HepG2 (cell line): ENCODE data around the gene TIMELESS. TPM values are rescaled to one million over a fixed set of nuclear protein-coding genes. Genes with fewer than 3 reads are reported as not detected.
A peak's percentile ranks its signal among the peaks of the same experiment; 100 is the strongest.

ENCODE experiments used
- ATAC-seq: fragments of 200-7000 bp; cut with Tn5 transposase; 3 replicates; pipeline ENCODE4 v1.9.1; 2020; ENCODE audit warnings: mild to moderate bottlenecking, moderate library complexity
- BruUV-seq: library from RNA; stranded (reverse); fragments of 400-500 nt; replicated peaks from 2 replicates; lab custom pipeline; 2021; lab: Mats Ljungman, UMichigan
- CTCF ChIA-PET: fragments of 300-600 bp; formaldehyde crosslinking; extraction: SDS; loops from one replicate; lab custom pipeline; 2021; ENCODE audit warnings: low total read pairs, inconsistent platforms, low intra/inter-chr PET ratio; lab: Yijun Ruan, JAX
- POLR2A ChIA-PET: fragments of 350-600 bp; sonication (Branson Sonifier 250); formaldehyde crosslinking; loops from one replicate; lab custom pipeline; 2020; ENCODE audit warnings: antibody characterized with exemption, inconsistent platforms; lab: Yijun Ruan, JAX
- DNase-seq: peaks from one replicate; pipeline ENCODE4 v3.0.0-alpha.2; 2015; ENCODE audit warnings: low spot score
- FAIRE-seq: peaks from 3 replicates; lab custom pipeline; 2011; peaks lifted over from hg19 to GRCh38; lab: Jason Lieb, UNC
- H2AFZ ChIP-seq: one replicate; pipeline ENCODE4 v1.6.1; 2011; ENCODE audit warnings: low read length, inconsistent platforms
- H3K27ac ChIP-seq: fragments of 300-600 bp; 3 replicates; pipeline ENCODE4 v1.8.0; 2011; ENCODE audit warnings: mixed run types, mild to moderate bottlenecking, mixed read lengths, low read length, inconsistent platforms; ENCODE audit not compliant: insufficient read depth; ENCODE audit errors: extremely low read length
- H3K27me3 ChIP-seq, 2 experiments: fragments of 200-600 bp in 1 of 2; 2 replicates in 1 of 2; 3 replicates in 1 of 2; pipeline versions ENCODE4 v1.6.0 to v1.8.0; 2011; ENCODE audit warnings: low read length in 2 of 2, mild to moderate bottlenecking in 2 of 2, moderate library complexity in 2 of 2, inconsistent platforms in 1 of 2; ENCODE audit not compliant: insufficient read depth in 2 of 2, control insufficient read depth in 1 of 2
- H3K36me3 ChIP-seq, 2 experiments: fragments of 200-600 bp in 1 of 2; replicated peaks in 1 of 2; 2 replicates in 1 of 2; 3 replicates in 1 of 2; pipeline versions ENCODE4 v1.5.1 to v1.8.0; 2011; ENCODE audit warnings: low read length in 2 of 2, inconsistent platforms in 1 of 2; ENCODE audit not compliant: insufficient read depth in 2 of 2, control insufficient read depth in 1 of 2
- H3K4me1 ChIP-seq: 2 replicates; pipeline ENCODE4 v1.5.1; 2012; ENCODE audit warnings: low read length, inconsistent platforms; ENCODE audit not compliant: insufficient read depth
- H3K4me2 ChIP-seq: 2 replicates; pipeline ENCODE4 v1.6.0; 2011; ENCODE audit warnings: low read depth, low read length, inconsistent platforms
- H3K4me3 ChIP-seq, 3 experiments: fragments of 200-600 bp in 1 of 3; sonication (generic), shearing (Covaris generic) in 1 of 3; replicated peaks in 1 of 3; 2 replicates each; pipeline ENCODE4 v1.5.1; 2011 to 2016; ENCODE audit warnings: low read length in 3 of 3, inconsistent platforms in 2 of 3, low read depth in 2 of 3, mild to moderate bottlenecking in 2 of 3, control low read depth in 1 of 3, mixed read lengths in 1 of 3; ENCODE audit not compliant: insufficient read depth in 1 of 3
- H3K79me2 ChIP-seq: one replicate; pipeline ENCODE4 v1.6.1; 2011; ENCODE audit warnings: low read length, inconsistent platforms; ENCODE audit not compliant: insufficient read depth
- H3K9ac ChIP-seq: 2 replicates; pipeline ENCODE4 v1.6.0; 2011; ENCODE audit warnings: mild to moderate bottlenecking, low read depth, low read length, inconsistent platforms; ENCODE audit not compliant: insufficient read depth
- H3K9me3 ChIP-seq: 2 replicates; pipeline ENCODE4 v1.5.1; 2012; ENCODE audit warnings: mild to moderate bottlenecking, low read length
- H4K20me1 ChIP-seq: 2 replicates; pipeline ENCODE4 v1.6.0; 2011; ENCODE audit warnings: inconsistent platforms, mild to moderate bottlenecking, low read length, moderate library complexity; ENCODE audit not compliant: insufficient read depth
- CEBPB ChIP-seq: IDR thresholded peaks from 2 replicates; pipeline ENCODE4 v1.6.1; 2011; ENCODE audit warnings: low read depth, low read length, improper control_type of control experiment, borderline replicate concordance
- CEBPG ChIP-seq: IDR thresholded peaks from 2 replicates; pipeline ENCODE4 v1.6.1; 2016
- ESRRA ChIP-seq: sonication (generic); formaldehyde crosslinking; IDR thresholded peaks from 2 replicates; pipeline ENCODE4 v1.5.1; 2020; ENCODE audit warnings: mild to moderate bottlenecking, low read depth, missing genetic modification reagents
- REPIN1 ChIP-seq: sonication (generic); formaldehyde crosslinking; IDR thresholded peaks from 2 replicates; pipeline ENCODE4 v1.8.0; 2022; ENCODE audit warnings: missing genetic modification reagents, low read depth, mild to moderate bottlenecking, borderline replicate concordance
- ZFP36L1 ChIP-seq: sonication (generic); formaldehyde crosslinking; IDR thresholded peaks from 2 replicates; pipeline ENCODE4 v1.8.0; 2022; ENCODE audit warnings: mild to moderate bottlenecking, missing genetic modification reagents, moderate library complexity
- ZMYM4 ChIP-seq: sonication (generic); formaldehyde crosslinking; IDR thresholded peaks from 2 replicates; pipeline ENCODE4 v1.8.1; 2023; ENCODE audit warnings: mild to moderate bottlenecking, missing genetic modification reagents
- ZNF749 ChIP-seq: sonication (generic); formaldehyde crosslinking; IDR thresholded peaks from 2 replicates; pipeline ENCODE4 v1.8.0; 2022; ENCODE audit warnings: mild to moderate bottlenecking, missing genetic modification reagents, moderate library complexity, borderline replicate concordance
- ZSCAN31 ChIP-seq: sonication (generic); formaldehyde crosslinking; IDR thresholded peaks from 2 replicates; pipeline ENCODE4 v1.5.0; 2020; ENCODE audit warnings: low read depth, mild to moderate bottlenecking, missing genetic modification reagents
- WGBS: methylation state at CpG from one replicate; pipeline ENCODE4 v1.1.6; 2017; ENCODE audit warnings: low lambda C conversion rate; 5-methylcytosine and 5-hydroxymethylcytosine counted together
- in situ Hi-C: cut with HindIII; loops from 2 replicates; pipeline ENCODE4 v1.10.0; 2017; ENCODE audit warnings: low pct_unique_long_range_greater_than_20kb; ENCODE audit not compliant: extremely low pct_ligation_motif_present
- intact Hi-C: fragments of 100-400 bp; cut with micrococcal nuclease; formaldehyde crosslinking; loops from one replicate; pipeline ENCODE4 v1.10.0; 2022; ENCODE audit not compliant: unreplicated experiment
- polyA plus RNA-seq, 8 experiments: library from polyadenylated mRNA; depleted of rRNA in 3 of 8; stranded (reverse) in 7 of 8; unstranded in 1 of 8; fragments of >200 nt; fragmentation: Illumina TruSeq in 4 of 8; extraction: Trizol in 4 of 8; gene quantifications; 2 replicates each; pipeline versions ENCODE4 v1.2.1 to v1.2.3, GENCODE V29; 2011 to 2016; ENCODE audit warnings: low read depth in 4 of 8, missing spikeins in 1 of 8, mixed read lengths in 1 of 8; ENCODE audit not compliant: insufficient read depth in 1 of 8
- total RNA-seq, 5 experiments: library from RNA; depleted of rRNA; stranded (reverse); fragments of >200 nt; fragmentation: Illumina TruSeq; extraction: Trizol; gene quantifications; 2 replicates each; pipeline ENCODE4 v1.2.3, GENCODE V29; 2016; ENCODE audit warnings: low read depth in 1 of 5
- TF ChIP-seq, protein P1 (sequence below): sonication (generic); formaldehyde crosslinking; IDR thresholded peaks from 2 replicates; pipeline ENCODE4 v1.8.1; 2023; ENCODE audit warnings: mild to moderate bottlenecking, missing genetic modification reagents
- TF ChIP-seq, protein P2 (sequence below): sonication (generic); formaldehyde crosslinking; IDR thresholded peaks from 2 replicates; pipeline ENCODE4 v1.9.0; 2021; ENCODE audit warnings: mild to moderate bottlenecking, missing genetic modification reagents

Gene TIMELESS
- total and polyA plus RNA-seq, 2 of the 13 experiments (the other 11 are each of a cell fraction or from before 2014, with no cell fraction given): 4.0 to 20.3 TPM

GRCh38 chr12:56420411-56420810, 28.8 kb downstream of the TIMELESS start:
- CTCF ChIA-PET: no interaction called here
- intact Hi-C loops (no loop called here), in situ Hi-C loops (no loop called here)
- Histone ChIP-seq H3K9me3 (no peaks in the 10 kb centered on the region), H2AFZ (no peak overlapping the region), H3K27me3 (no peaks in the 10 kb centered on the region), H3K4me2 (no peak overlapping the region), H3K4me1 (no peaks in the 10 kb centered on the region), H3K36me3 (peaks cover 11 to 69% of the 10 kb centered on the region in 2 experiments), H3K79me2 (no peaks in the 10 kb centered on the region), H3K9ac (no peak overlapping the region), H4K20me1 (no peaks in the 10 kb centered on the region), H3K4me3 (no peak overlapping the region), H3K27ac (no peak overlapping the region)
- POLR2A ChIA-PET: no interaction called here
- ATAC-seq (no peak), FAIRE-seq (no peak), DNase-seq (no peak)
- 91% methylated on average over 6 of the region's 6 CpGs for WGBS
- TF ChIP-seq ZSCAN31 (CRISPR knock-in tag): no peak
- TF ChIP-seq CEBPG (CRISPR knock-in tag): 0 out of 2 replicates have a peak, but pooled peaks have one; percentile 10
- TF ChIP-seq ESRRA (CRISPR knock-in tag): no peak
- peak; percentile 75 for TF ChIP-seq CEBPB
- no peak for TF ChIP-seq ZNF749 (CRISPR knock-in tag)
- no TSS peak for BruUV-seq

GRCh38 chr12:56417739-56418138, 31.5 kb downstream of the TIMELESS start:
- Histone ChIP-seq H3K27ac (no peak overlapping the region), H3K4me1 (no peaks in the 10 kb centered on the region), H3K4me2 (no peak overlapping the region), H3K4me3 (no peak overlapping the region), H3K27me3 (no peaks in the 10 kb centered on the region), H4K20me1 (no peaks in the 10 kb centered on the region), H3K79me2 (no peaks in the 10 kb centered on the region), H3K9me3 (no peaks in the 10 kb centered on the region), H3K36me3 (peaks cover 9 to 46% of the 10 kb centered on the region in 2 experiments), H3K9ac (no peak overlapping the region), H2AFZ (no peak overlapping the region)
- WGBS: 95% methylated on average over 11 of the region's 11 CpGs
- ChIA-PET CTCF (no interaction called here), POLR2A (no interaction called here)
- FAIRE-seq (no peak), DNase-seq (no peak), ATAC-seq (no peak)
- TF ChIP-seq REPIN1 (CRISPR knock-in tag) (no peak), ZMYM4 (CRISPR knock-in tag) (no peak), ZFP36L1 (CRISPR knock-in tag) (no peak)
- TF ChIP-seq, protein P1, sequence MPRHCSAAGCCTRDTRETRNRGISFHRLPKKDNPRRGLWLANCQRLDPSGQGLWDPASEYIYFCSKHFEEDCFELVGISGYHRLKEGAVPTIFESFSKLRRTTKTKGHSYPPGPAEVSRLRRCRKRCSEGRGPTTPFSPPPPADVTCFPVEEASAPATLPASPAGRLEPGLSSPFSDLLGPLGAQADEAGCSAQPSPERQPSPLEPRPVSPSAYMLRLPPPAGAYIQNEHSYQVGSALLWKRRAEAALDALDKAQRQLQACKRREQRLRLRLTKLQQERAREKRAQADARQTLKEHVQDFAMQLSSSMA (CRISPR knock-in tag): no peak
- TF ChIP-seq, protein P2, sequence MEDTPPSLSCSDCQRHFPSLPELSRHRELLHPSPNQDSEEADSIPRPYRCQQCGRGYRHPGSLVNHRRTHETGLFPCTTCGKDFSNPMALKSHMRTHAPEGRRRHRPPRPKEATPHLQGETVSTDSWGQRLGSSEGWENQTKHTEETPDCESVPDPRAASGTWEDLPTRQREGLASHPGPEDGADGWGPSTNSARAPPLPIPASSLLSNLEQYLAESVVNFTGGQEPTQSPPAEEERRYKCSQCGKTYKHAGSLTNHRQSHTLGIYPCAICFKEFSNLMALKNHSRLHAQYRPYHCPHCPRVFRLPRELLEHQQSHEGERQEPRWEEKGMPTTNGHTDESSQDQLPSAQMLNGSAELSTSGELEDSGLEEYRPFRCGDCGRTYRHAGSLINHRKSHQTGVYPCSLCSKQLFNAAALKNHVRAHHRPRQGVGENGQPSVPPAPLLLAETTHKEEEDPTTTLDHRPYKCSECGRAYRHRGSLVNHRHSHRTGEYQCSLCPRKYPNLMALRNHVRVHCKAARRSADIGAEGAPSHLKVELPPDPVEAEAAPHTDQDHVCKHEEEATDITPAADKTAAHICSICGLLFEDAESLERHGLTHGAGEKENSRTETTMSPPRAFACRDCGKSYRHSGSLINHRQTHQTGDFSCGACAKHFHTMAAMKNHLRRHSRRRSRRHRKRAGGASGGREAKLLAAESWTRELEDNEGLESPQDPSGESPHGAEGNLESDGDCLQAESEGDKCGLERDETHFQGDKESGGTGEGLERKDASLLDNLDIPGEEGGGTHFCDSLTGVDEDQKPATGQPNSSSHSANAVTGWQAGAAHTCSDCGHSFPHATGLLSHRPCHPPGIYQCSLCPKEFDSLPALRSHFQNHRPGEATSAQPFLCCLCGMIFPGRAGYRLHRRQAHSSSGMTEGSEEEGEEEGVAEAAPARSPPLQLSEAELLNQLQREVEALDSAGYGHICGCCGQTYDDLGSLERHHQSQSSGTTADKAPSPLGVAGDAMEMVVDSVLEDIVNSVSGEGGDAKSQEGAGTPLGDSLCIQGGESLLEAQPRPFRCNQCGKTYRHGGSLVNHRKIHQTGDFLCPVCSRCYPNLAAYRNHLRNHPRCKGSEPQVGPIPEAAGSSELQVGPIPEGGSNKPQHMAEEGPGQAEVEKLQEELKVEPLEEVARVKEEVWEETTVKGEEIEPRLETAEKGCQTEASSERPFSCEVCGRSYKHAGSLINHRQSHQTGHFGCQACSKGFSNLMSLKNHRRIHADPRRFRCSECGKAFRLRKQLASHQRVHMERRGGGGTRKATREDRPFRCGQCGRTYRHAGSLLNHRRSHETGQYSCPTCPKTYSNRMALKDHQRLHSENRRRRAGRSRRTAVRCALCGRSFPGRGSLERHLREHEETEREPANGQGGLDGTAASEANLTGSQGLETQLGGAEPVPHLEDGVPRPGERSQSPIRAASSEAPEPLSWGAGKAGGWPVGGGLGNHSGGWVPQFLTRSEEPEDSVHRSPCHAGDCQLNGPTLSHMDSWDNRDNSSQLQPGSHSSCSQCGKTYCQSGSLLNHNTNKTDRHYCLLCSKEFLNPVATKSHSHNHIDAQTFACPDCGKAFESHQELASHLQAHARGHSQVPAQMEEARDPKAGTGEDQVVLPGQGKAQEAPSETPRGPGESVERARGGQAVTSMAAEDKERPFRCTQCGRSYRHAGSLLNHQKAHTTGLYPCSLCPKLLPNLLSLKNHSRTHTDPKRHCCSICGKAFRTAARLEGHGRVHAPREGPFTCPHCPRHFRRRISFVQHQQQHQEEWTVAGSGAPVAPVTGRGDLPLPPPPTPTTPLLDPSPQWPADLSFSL (CRISPR knock-in tag): no peak
- intact Hi-C loops (no loop called here), in situ Hi-C loops (no loop called here)
- BruUV-seq: no TSS peak
